K562 (cell line): ENCODE data around the gene HDAC7. TPM values are rescaled to one million over a fixed set of nuclear protein-coding genes. Genes with fewer than 3 reads are reported as not detected.
A peak's percentile ranks its signal among the peaks of the same experiment; 100 is the strongest.

ENCODE experiments used
- BACH1 ChIP-seq: fragments of 200-800 bp; sonication (Bioruptor generic); IDR thresholded peaks from 2 replicates; pipeline ENCODE4 v1.6.1; 2016; ENCODE audit warnings: missing genetic modification characterization, missing compliant biosample characterization
- NR1H2 ChIP-seq: sonication (generic); formaldehyde crosslinking; IDR thresholded peaks from 2 replicates; pipeline ENCODE4 v1.4.0; 2020; ENCODE audit warnings: mild to moderate bottlenecking, missing genetic modification reagents
- PHF20 ChIP-seq: fragments of 450-650 bp; IDR thresholded peaks from 2 replicates; pipeline ENCODE4 v1.6.1; 2018; ENCODE audit not compliant: partially characterized antibody
- ZFP30 ChIP-seq: fragments of 250-450 bp; sonication (Bioruptor Pico); IDR thresholded peaks from 2 replicates; pipeline ENCODE4 v1.8.0; 2022; ENCODE audit warnings: moderate library complexity, mild to moderate bottlenecking, inconsistent platforms, borderline replicate concordance
- ZNF174 ChIP-seq: fragments of 250-450 bp; sonication (Bioruptor Pico); IDR thresholded peaks from 2 replicates; pipeline ENCODE4 v1.4.0; 2020; ENCODE audit warnings: mild to moderate bottlenecking
- polyA plus RNA-seq, 8 experiments: library from polyadenylated mRNA; depleted of rRNA in 4 of 8; stranded (reverse) in 5 of 8; unstranded in 3 of 8; fragments of >200 nt; fragmentation: Nextera tagmentation in 2 of 8; fragmentation: Illumina TruSeq in 1 of 8; extraction: Ambion mirVana in 2 of 8; extraction: Trizol in 1 of 8; gene quantifications; 2 replicates each; pipeline versions ENCODE4 v1.2.1 to v1.2.3, GENCODE V29; 2011 to 2014; ENCODE audit warnings: inconsistent platforms in 1 of 8, missing spikeins in 1 of 8
- total RNA-seq, 7 experiments: library from RNA; depleted of rRNA in 6 of 7; stranded (reverse); fragments of >200 nt in 6 of 7; fragmentation: Illumina TruSeq in 2 of 7; extraction: Trizol in 2 of 7; gene quantifications; 2 replicates each; pipeline versions ENCODE4 v1.2.1 to v1.2.3, GENCODE V29; 2011 to 2021; ENCODE audit warnings: low replicate concordance in 1 of 7
- TF ChIP-seq, protein P1 (sequence below): fragments of 150-350 bp; conservative IDR thresholded peaks from 2 replicates; pipeline ENCODE4 v1.6.1; 2014; ENCODE audit warnings: low read length
- TF ChIP-seq, protein P2 (sequence below): IDR thresholded peaks from 3 replicates; pipeline ENCODE4 v1.6.1; 2011; ENCODE audit warnings: borderline replicate concordance, mild to moderate bottlenecking, moderate library complexity; ENCODE audit not compliant: insufficient read length; ENCODE audit errors: extremely low read depth
- TF ChIP-seq, protein P3 (sequence below): fragments of 200-800 bp; sonication (Bioruptor generic); IDR thresholded peaks from 2 replicates; pipeline ENCODE4 v1.6.1; 2017; ENCODE audit warnings: missing genetic modification characterization, missing compliant biosample characterization
- TF ChIP-seq, protein P4 (sequence below), 2 experiments: fragments of 450-650 bp; formaldehyde crosslinking in 1 of 2; IDR thresholded peaks; 2 replicates each; pipeline versions ENCODE4 v1.4.0 to v1.6.1; 2014 to 2020; ENCODE audit warnings: mild to moderate bottlenecking in 2 of 2, borderline replicate concordance in 1 of 2, low read depth in 1 of 2

The HDAC7 gene
- total and polyA plus RNA-seq, 9 of the 15 experiments (the other 6 are each of a cell fraction or from before 2014, with no cell fraction given) = 2.5 to 129 (median 31.1) TPM

DNA sequence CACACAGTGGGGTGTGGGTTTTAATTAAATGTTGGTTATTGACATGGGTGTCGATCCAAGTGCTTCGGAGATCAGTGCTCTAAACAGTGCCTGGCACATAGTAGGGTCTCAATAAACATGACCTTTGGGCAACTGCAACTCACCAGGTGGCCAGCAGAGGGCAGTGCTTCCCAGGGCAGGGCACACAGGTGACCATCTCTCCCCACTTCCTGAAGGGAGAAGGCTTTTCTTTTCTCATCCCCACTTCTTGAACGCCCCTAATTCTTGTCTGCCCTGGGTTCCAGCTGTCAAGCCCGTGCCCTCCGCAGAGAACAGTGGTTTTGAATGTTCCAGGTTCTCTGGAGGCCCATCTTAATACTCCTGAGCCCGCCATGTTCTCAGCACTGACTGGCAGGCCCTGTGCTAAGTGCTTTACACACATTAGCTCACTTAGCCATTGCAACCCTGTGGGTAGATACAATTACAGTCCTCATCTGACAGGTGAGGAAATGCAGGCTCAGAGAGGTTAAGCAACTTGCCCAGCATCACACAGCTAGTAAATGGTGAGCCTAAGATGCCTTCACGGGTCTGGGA lies 77.4 kb downstream of the HDAC7 start (continued):
- TF ChIP-seq, protein P1, sequence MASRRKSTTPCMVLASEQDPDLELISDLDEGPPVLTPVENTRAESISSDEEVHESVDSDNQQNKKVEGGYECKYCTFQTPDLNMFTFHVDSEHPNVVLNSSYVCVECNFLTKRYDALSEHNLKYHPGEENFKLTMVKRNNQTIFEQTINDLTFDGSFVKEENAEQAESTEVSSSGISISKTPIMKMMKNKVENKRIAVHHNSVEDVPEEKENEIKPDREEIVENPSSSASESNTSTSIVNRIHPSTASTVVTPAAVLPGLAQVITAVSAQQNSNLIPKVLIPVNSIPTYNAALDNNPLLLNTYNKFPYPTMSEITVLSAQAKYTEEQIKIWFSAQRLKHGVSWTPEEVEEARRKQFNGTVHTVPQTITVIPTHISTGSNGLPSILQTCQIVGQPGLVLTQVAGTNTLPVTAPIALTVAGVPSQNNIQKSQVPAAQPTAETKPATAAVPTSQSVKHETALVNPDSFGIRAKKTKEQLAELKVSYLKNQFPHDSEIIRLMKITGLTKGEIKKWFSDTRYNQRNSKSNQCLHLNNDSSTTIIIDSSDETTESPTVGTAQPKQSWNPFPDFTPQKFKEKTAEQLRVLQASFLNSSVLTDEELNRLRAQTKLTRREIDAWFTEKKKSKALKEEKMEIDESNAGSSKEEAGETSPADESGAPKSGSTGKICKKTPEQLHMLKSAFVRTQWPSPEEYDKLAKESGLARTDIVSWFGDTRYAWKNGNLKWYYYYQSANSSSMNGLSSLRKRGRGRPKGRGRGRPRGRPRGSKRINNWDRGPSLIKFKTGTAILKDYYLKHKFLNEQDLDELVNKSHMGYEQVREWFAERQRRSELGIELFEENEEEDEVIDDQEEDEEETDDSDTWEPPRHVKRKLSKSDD = no peak
- TF ChIP-seq ZNF174 (CRISPR knock-in tag) (no peak), NR1H2 (no peak), PHF20 (no peak), BACH1 (no peak), ZFP30 (CRISPR knock-in tag) (no peak)
- TF ChIP-seq, protein P2, sequence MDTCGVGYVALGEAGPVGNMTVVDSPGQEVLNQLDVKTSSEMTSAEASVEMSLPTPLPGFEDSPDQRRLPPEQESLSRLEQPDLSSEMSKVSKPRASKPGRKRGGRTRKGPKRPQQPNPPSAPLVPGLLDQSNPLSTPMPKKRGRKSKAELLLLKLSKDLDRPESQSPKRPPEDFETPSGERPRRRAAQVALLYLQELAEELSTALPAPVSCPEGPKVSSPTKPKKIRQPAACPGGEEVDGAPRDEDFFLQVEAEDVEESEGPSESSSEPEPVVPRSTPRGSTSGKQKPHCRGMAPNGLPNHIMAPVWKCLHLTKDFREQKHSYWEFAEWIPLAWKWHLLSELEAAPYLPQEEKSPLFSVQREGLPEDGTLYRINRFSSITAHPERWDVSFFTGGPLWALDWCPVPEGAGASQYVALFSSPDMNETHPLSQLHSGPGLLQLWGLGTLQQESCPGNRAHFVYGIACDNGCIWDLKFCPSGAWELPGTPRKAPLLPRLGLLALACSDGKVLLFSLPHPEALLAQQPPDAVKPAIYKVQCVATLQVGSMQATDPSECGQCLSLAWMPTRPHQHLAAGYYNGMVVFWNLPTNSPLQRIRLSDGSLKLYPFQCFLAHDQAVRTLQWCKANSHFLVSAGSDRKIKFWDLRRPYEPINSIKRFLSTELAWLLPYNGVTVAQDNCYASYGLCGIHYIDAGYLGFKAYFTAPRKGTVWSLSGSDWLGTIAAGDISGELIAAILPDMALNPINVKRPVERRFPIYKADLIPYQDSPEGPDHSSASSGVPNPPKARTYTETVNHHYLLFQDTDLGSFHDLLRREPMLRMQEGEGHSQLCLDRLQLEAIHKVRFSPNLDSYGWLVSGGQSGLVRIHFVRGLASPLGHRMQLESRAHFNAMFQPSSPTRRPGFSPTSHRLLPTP = no peak
- TF ChIP-seq, protein P3, sequence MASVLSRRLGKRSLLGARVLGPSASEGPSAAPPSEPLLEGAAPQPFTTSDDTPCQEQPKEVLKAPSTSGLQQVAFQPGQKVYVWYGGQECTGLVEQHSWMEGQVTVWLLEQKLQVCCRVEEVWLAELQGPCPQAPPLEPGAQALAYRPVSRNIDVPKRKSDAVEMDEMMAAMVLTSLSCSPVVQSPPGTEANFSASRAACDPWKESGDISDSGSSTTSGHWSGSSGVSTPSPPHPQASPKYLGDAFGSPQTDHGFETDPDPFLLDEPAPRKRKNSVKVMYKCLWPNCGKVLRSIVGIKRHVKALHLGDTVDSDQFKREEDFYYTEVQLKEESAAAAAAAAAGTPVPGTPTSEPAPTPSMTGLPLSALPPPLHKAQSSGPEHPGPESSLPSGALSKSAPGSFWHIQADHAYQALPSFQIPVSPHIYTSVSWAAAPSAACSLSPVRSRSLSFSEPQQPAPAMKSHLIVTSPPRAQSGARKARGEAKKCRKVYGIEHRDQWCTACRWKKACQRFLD (CRISPR knock-in tag) = no peak
- TF ChIP-seq, protein P4, sequence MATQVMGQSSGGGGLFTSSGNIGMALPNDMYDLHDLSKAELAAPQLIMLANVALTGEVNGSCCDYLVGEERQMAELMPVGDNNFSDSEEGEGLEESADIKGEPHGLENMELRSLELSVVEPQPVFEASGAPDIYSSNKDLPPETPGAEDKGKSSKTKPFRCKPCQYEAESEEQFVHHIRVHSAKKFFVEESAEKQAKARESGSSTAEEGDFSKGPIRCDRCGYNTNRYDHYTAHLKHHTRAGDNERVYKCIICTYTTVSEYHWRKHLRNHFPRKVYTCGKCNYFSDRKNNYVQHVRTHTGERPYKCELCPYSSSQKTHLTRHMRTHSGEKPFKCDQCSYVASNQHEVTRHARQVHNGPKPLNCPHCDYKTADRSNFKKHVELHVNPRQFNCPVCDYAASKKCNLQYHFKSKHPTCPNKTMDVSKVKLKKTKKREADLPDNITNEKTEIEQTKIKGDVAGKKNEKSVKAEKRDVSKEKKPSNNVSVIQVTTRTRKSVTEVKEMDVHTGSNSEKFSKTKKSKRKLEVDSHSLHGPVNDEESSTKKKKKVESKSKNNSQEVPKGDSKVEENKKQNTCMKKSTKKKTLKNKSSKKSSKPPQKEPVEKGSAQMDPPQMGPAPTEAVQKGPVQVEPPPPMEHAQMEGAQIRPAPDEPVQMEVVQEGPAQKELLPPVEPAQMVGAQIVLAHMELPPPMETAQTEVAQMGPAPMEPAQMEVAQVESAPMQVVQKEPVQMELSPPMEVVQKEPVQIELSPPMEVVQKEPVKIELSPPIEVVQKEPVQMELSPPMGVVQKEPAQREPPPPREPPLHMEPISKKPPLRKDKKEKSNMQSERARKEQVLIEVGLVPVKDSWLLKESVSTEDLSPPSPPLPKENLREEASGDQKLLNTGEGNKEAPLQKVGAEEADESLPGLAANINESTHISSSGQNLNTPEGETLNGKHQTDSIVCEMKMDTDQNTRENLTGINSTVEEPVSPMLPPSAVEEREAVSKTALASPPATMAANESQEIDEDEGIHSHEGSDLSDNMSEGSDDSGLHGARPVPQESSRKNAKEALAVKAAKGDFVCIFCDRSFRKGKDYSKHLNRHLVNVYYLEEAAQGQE (IDR thresholded peaks at IDR 0.05; ENCODE audit: borderline replicate concordance) = peak; percentile 87
- TF ChIP-seq, protein P4 (CRISPR knock-in tag; IDR thresholded peaks at IDR 0.05; ENCODE audit: low read depth) = no peak
